NCI-H187 treated with DMSO at 0.1 percent for 48 hours (cell line): ENCODE data around the gene IL17C.
"Not testable (repeated sequence)": the region's sequence is repeated elsewhere in the genome, so short reads cannot be mapped to it uniquely, and the experiment has no call there.

ENCODE experiments used
- DNase-seq: peaks from one replicate; lab custom pipeline; 2025; lab: John Stamatoyannopoulos, UW

IL17C gene

DNA sequence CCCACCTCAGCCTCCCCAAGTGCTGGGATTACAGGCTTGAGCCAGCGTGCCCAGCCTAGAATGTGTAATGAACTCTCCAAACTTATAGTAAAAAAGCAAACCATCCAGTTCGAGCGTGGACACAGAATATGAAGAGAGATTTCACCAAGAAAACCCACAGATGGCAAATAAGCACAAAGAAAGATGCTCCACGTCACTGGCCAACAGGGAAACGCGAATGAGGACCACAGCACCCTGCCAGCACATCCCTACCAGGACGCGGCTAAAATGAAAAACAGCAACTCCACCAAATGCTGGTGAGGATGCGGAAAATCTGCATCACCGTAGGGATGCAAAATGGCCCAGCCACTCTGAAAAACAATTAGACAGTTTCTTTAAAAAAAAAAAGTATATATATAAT is 23.1 kb downstream of the IL17C start:
- no peak for DNase-seq

- no peak for DNase-seq
These were observed 24.0 kb downstream of the IL17C start for GRCh38 chr16:88662222-88662842.

DNA sequence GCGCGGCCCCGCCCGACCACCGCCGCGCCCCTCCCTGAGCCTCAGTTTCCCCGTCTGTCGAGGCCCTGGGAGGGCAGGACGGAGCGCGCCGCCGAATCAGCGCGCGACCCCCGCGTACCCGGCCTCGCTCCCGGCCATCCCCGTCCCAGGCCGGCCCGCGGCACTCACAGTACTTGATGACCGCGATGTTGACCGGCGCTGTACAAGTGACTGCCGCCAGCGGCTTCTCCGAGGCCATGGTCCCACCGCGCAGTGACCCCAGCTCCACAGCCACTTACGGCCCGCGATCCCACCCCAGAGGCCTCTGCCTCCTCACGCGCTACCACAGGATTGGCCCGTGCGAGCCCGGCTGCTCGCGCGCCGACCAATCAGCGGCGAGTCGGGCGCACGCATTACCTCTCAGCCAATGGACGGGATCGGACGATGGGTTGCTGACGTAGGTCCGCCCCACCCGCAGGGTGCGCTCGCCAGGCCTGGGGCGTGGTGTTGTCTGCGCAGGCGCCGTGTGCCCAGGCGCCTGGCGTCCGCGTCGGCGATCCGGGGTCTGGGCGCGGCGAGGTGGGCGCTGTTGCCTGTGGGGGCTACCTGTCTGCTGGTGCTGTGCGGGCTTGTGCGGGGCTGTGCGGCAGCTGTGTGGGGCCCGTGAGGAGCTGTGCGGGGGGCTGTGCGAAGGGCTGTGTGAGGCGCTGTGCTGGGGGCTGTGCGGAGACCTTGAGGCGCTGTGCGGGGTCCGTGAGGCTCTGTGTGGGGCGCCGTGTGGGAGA is 24.7 kb downstream of the IL17C start, which contains the start of gene MVD:
MVD (minus strand) TSS at position 249 of the 764 bp plus-strand sequence; CDS start at position 238, 11 bp downstream.
- DNase-seq, result no peak

DNA sequence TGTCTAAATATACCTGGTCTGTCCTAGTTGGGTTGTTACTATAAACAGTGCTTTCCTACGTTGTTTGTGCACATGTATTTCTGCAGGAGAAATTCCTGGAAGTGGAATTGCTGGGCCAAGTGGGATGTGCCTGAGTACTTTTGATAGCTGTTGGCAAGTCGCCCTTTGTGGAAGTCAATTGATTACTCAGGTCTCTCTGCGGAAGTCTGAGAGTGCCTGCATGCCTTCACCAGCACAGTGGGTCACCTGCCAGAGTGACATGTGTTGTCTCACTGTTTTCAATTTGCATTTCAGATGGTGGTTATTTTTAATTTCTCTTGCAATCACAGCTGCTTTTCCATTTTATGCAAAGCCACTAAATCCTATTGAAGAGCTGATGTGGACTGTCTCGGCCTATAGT is 26.8 kb downstream of the IL17C start:
- DNase-seq, result no peak

GRCh38 chr16:88665570-88665969 is 27.2 kb downstream of the IL17C start:
- DNase-seq, result no peak

DNA sequence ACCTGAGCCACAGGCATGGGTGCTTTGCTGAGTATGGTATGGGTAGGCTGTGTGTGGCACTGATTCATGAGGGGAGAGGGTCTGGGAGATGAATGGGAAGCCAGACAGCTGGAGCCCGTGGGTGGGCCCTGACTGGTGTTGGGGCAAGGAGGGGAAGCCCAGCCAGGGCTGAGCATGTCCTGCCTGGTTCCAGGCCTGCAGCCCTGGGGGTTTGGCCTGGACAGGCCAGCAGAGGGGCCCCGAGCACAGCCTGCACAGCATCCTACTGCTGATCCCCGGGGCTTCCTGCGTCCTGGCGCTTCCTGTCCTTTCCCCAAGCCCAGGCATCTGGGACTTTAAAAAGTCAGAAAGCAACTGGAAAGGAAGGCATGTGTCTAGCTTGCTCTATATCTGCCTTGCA is 29.1 kb downstream of the IL17C start:
- no peak for DNase-seq

GRCh38 chr16:88669493-88669892 is 31.1 kb downstream of the IL17C start:
- DNase-seq, result not testable (repeated sequence)

GRCh38 chr16:88669980-88670379 is 31.6 kb downstream of the IL17C start:
- DNase-seq, result no peak

- no peak for DNase-seq
These were observed 33.4 kb downstream of the IL17C start for GRCh38 chr16:88671806-88672205.

DNA sequence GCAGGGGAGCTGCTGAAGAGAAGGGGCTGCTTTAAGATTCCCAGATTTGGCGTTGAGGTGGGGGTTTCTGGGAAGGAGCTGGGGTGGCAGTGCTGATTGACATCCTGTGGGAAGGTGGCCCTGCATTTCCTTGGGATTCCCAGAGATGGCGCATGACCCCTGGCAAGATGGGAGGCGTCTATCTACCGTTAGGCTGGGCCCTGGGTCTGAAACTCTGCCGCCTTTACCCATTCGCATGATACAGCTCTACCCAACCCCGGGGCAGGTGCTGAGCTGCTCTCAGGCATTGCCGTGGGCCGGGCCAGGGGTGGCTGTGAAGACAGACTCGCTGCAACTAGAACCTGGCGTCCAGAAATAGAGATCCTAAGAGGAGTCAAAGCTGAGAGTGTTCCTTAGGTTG is 34.4 kb downstream of the IL17C start:
- DNase-seq, result no peak

- no peak for DNase-seq
These were observed 35.5 kb downstream of the IL17C start for GRCh38 chr16:88673716-88674379.

GRCh38 chr16:88676502-88677242 is 38.3 kb downstream of the IL17C start:
- DNase-seq, result no peak

DNA sequence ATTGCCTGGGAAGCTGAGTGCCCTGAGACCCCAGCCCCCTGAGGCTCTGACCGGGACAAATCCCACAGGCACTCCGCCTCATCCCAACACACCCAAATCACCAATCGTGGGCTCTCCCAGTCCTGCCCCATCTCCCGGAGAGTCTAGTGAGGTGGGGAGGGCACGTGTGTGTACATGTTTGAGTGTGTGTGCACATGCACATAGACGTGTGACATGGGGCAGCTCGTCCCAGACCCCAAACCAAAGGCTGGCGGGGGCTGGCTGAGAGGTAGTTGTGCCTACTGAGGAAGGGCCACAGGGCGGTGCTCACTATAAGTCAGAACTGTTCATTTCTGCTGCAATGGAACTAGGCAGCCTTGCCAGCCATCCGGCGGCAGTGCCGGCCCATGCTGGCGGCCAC is 39.3 kb downstream of the IL17C start:
- no peak for DNase-seq

- no peak for DNase-seq
These were observed 40.0 kb downstream of the IL17C start for GRCh38 chr16:88678224-88678979.

- DNase-seq, result no peak
These were observed 42.2 kb downstream of the IL17C start for GRCh38 chr16:88680554-88681083.

GRCh38 chr16:88681084-88681680 is 42.8 kb downstream of the IL17C start:
- no peak for DNase-seq

DNA sequence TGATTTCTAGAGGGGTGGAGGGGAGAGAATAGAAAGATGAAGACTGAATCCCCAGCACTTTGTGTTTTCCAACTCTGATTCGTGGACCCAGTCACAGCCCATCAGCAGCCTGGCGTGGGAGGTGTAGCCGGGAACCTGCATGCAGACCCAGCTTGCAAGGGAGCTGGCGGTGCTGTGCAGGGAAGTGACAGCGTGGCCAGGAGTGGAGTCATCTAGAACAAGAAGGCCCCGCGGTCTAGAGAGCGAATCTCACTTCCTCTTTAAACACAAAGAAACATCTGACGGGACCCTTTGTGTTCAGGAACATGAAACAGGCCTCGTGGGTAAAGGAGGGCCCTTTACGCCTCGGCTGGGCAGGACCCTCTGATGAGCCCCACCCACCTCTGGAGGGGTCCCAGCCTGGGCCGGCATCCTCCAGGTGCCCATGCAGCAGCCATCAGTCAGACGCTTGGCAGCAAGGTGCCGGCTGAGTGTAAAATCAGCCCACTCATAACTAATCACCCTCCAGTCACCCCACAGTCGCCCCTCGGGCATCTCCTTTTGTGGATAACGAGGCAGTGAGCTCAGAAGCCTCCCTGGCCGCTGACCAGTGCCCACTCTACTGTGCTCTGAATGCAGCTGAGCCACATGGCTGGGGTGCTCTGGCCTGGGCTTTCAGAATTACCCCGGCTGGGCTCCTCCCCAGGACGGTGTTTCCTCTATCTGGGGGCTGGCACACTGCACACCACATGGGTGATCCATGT is 43.5 kb downstream of the IL17C start:
- DNase-seq, result no peak

DNA sequence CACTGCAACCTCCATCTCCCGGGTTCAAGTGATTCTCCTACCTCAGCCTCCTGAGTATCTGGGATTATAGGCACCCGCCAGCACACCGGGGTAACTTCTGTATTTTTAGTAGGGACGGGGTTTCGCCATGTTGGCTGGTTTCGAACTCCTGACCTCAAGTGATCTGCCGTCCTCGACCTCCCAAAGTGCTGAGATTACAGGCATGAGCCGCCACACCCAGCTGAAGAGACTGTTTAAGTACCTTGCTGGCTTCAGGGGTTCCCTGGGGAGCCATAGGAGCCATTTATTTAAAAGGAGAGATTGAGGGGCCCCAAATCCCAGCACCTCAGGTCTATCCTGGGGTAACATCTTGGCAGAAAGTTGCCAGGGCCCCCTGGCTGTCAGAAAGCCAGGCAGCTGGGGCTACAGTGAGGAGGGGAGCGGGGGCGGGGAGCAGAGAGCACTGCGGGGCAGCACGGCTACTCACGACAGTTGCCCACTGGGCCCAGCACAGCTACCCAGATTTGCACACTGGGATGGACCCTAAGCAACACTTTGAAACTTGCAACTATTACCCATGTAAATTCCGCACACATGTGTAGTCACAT is 46.3 kb downstream of the IL17C start:
- DNase-seq, result no peak

- DNase-seq, result no peak
These were observed 47.0 kb downstream of the IL17C start for GRCh38 chr16:88685156-88686061.
